Hepatocyte (in vitro differentiated cells): Measurements from ENCODE around the gene AKIRIN1.

ENCODE experiments used
- EZH2phosphoT487 ChIP-seq: fragments of 200-600 bp; sonication (generic); IDR thresholded peaks from one replicate; pipeline ENCODE4 v1.6.1; 2018; ENCODE audit warnings: antibody characterized with exemption, mild to moderate bottlenecking, low read depth, moderate library complexity; ENCODE audit not compliant: unreplicated experiment, severe bottlenecking
- TF ChIP-seq, protein P1 (sequence below): fragments of 200-600 bp; sonication (generic); IDR thresholded peaks from 2 replicates; pipeline ENCODE4 v1.5.1; 2016; ENCODE audit warnings: antibody characterized with exemption, mild to moderate bottlenecking; ENCODE audit not compliant: poor library complexity

- TF ChIP-seq, protein P1, sequence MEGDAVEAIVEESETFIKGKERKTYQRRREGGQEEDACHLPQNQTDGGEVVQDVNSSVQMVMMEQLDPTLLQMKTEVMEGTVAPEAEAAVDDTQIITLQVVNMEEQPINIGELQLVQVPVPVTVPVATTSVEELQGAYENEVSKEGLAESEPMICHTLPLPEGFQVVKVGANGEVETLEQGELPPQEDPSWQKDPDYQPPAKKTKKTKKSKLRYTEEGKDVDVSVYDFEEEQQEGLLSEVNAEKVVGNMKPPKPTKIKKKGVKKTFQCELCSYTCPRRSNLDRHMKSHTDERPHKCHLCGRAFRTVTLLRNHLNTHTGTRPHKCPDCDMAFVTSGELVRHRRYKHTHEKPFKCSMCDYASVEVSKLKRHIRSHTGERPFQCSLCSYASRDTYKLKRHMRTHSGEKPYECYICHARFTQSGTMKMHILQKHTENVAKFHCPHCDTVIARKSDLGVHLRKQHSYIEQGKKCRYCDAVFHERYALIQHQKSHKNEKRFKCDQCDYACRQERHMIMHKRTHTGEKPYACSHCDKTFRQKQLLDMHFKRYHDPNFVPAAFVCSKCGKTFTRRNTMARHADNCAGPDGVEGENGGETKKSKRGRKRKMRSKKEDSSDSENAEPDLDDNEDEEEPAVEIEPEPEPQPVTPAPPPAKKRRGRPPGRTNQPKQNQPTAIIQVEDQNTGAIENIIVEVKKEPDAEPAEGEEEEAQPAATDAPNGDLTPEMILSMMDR: no peak
- no peak for TF ChIP-seq EZH2phosphoT487
Measured at GRCh38 chr1:39006726-39007645, 15.9 kb downstream of the AKIRIN1 start.
